Measurements from ENCODE around the gene KANTR. TPM values are rescaled to one million over a fixed set of nuclear protein-coding genes. Genes with fewer than 3 reads are reported as not detected.

The KANTR gene
- total RNA-seq, 4 donors from 2014 or later, result 15.5 to 41.5 (median 21.8) TPM

- 81 to 90% methylated on average over 3 of the region's 3 CpGs for WGBS, 2 donors
- no peak for DNase-seq
These were observed 1.9 kb downstream of the KANTR start for GRCh38 chrX:53095796-53096195.

GRCh38 chrX:53114864-53115549, 21.1 kb downstream of the KANTR start:
- 100% methylated on average over 1 of the region's 6 CpGs; no CpG with 5 or more reads in 1 of the 2 donors for WGBS, 2 donors
- Histone ChIP-seq H3K4me1 (peaks cover 0 to 5% of the 10 kb centered on the region in 2 donors), H3K36me3 (no peaks in the 10 kb centered on the region), H3K9me3 (no peaks in the 10 kb centered on the region), H3K4me3 (replicated peaks in 1 of 3) (no peak overlapping the region), H3K27me3 (no peaks in the 10 kb centered on the region), H3K27ac (no peak overlapping the region)
- intact Hi-C loops (cut with DNase I), result no loop called here
- no peak for DNase-seq
- TF ChIP-seq, protein P1, sequence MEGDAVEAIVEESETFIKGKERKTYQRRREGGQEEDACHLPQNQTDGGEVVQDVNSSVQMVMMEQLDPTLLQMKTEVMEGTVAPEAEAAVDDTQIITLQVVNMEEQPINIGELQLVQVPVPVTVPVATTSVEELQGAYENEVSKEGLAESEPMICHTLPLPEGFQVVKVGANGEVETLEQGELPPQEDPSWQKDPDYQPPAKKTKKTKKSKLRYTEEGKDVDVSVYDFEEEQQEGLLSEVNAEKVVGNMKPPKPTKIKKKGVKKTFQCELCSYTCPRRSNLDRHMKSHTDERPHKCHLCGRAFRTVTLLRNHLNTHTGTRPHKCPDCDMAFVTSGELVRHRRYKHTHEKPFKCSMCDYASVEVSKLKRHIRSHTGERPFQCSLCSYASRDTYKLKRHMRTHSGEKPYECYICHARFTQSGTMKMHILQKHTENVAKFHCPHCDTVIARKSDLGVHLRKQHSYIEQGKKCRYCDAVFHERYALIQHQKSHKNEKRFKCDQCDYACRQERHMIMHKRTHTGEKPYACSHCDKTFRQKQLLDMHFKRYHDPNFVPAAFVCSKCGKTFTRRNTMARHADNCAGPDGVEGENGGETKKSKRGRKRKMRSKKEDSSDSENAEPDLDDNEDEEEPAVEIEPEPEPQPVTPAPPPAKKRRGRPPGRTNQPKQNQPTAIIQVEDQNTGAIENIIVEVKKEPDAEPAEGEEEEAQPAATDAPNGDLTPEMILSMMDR (IDR thresholded peaks at IDR 0.05), result no peak
- TF ChIP-seq POLR2A (IDR thresholded peaks at IDR 0.05), result no peak

More at GRCh38 chrX:53095796-53096195, 1.9 kb downstream of the KANTR start:
- Histone ChIP-seq H3K27me3 (no peaks in the 10 kb centered on the region), H3K4me1 (no peaks in the 10 kb centered on the region), H3K9me3 (no peaks in the 10 kb centered on the region), H3K4me3 (replicated peaks in 1 of 3) (no peak overlapping the region), H3K36me3 (no peaks in the 10 kb centered on the region), H3K27ac (no peak overlapping the region)
- TF ChIP-seq, protein P1 (IDR thresholded peaks at IDR 0.05), result no peak
- TF ChIP-seq POLR2A (IDR thresholded peaks at IDR 0.05), result no peak
- intact Hi-C loops (cut with DNase I), result no loop called here

DNA sequence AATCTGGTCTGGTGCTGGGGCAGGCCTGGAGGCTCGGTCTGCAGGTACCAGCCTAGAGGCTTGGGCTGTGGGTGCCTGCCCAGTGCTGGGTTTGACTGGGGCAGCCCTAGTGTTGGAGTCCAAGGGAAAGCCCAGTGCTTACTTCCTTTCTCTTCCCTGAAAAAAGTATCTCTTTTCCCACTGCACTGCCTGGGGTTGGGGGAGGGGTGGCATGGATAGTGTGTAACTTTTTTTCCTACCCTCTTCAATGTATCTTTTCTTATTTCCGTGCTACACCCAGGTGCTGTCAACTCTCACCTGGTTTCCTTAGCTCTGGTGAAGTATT, 21.6 kb downstream of the KANTR start:
- no peak for DNase-seq
- no peak overlapping the region for H3K27ac ChIP-seq
- no peak for TF ChIP-seq POLR2A (IDR thresholded peaks at IDR 0.05)
- TF ChIP-seq, protein P1 (IDR thresholded peaks at IDR 0.05), result no peak
- H3K27me3 ChIP-seq, result no peaks in the 10 kb centered on the region
- 91 to 93% methylated on average over 1 of the region's 2 CpGs for WGBS, 2 donors
- H3K36me3 ChIP-seq, result no peaks in the 10 kb centered on the region
- intact Hi-C loops (cut with DNase I), result no loop called here
- H3K4me3 ChIP-seq (replicated peaks in 1 of 3), result no peak overlapping the region
- peaks cover 0 to 5% of the 10 kb centered on the region in 2 donors for H3K4me1 ChIP-seq
- H3K9me3 ChIP-seq, result no peaks in the 10 kb centered on the region

DNA sequence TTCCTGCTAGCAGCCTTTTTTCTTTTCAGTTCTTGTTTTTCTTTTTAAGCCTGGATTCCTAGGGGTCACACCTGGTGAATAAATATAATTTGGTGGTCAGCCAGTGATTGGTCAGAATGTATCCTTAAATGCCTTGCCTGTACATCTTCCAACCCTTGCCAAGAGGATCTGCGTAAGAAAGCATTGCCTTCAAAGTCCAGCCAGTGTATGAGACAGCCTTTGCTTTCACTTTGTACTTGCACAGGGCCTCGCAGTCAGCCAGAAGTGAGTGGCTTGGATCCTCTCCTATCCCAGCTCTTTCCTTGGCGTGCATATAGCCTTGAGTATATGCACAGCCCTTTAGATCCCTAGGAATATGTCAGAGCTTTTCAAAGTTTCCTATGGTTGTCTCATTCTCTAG, 22.2 kb downstream of the KANTR start:
- Histone ChIP-seq H3K4me3 (replicated peaks in 1 of 3) (no peak overlapping the region), H3K36me3 (no peaks in the 10 kb centered on the region), H3K27ac (no peak overlapping the region), H3K27me3 (no peaks in the 10 kb centered on the region), H3K4me1 (peaks cover 0 to 5% of the 10 kb centered on the region in 2 donors), H3K9me3 (no peaks in the 10 kb centered on the region)
- DNase-seq, result no peak
- intact Hi-C loops (cut with DNase I), result no loop called here
- WGBS, 2 donors, result 79 to 80% methylated on average over 3 of the region's 3 CpGs
- TF ChIP-seq, protein P1 (IDR thresholded peaks at IDR 0.05), result no peak
- TF ChIP-seq POLR2A (IDR thresholded peaks at IDR 0.05), result no peak

DNA sequence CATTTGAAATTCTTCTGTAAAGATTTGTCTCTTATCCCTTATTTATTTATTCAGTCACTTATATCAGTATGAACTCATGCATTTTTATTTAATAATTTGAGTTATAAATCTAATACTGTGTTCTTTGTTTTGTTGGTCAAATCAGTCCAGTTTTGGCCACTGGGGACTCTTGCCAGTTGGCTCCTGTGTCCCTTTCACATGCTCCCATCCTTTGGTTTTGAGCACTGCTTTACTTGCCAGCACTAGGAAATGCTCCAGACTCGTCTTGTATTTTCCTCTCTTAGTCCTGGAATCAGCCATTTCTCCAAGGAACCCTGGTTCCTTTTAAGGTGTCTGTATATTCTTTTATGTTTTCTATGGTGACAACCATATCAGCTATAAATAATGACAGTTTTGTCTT, 28.1 kb downstream of the KANTR start:
- H3K27ac ChIP-seq, result no peak overlapping the region
- intact Hi-C loops (cut with DNase I), result no loop called here
- WGBS, 2 donors, result 64 to 79% methylated on average over 1 of the region's 1 CpG
- no peaks in the 10 kb centered on the region for H3K36me3 ChIP-seq
- DNase-seq, result peak in 1 of 2 donors; percentile 4
- H3K4me1 ChIP-seq, result no peaks in the 10 kb centered on the region
- no peaks in the 10 kb centered on the region for H3K27me3 ChIP-seq
- no peaks in the 10 kb centered on the region for H3K9me3 ChIP-seq
- no peak overlapping the region for H3K4me3 ChIP-seq (replicated peaks in 1 of 3)
- TF ChIP-seq, protein P1 (IDR thresholded peaks at IDR 0.05), result no peak
- no peak for TF ChIP-seq POLR2A (IDR thresholded peaks at IDR 0.05)
